MV-4-11 (cell line): ENCODE measurements around the gene FAR2.
"Not testable (repeated sequence)": the region's sequence is repeated elsewhere in the genome, so short reads cannot be mapped to it uniquely, and the experiment has no call there.

ENCODE experiments used
- DNase-seq: peaks from one replicate; lab custom pipeline; 2025; lab: John Stamatoyannopoulos, UW

FAR2 gene

DNA sequence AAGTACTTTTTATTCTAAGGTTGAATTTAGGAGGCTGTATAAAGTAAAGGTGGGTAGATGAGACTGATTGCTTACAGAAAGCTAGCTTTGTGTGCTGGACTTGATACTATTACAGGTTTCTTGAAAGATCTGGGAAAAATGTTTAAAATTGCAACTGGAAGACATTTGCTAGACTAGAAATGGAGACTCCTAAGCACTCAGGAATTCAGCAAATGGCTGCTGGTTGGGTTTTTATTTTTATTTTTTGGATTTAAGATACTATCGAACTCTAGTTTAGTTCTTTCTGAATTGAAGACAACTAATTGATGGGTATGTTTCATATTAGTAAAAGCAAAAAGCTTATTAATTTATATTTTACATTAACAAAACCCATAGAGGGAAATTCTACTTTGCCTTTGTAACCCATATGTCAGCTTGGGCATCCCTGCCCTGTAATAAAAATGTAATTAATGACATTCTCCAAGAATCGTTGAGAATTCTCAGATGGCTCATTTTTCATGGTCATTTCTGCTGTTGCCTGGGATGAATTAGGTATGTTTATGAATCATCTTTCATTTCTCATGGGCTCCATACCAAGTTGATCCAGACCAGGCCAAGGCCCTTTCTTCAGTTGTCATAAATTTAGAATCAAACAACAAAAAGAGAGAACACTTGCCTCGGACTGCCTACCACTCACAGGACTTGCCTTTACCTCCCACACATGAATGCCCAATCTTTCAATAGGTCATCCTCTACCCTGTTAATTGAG, 129.8 kb downstream of the FAR2 start:
- DNase-seq = no peak

DNA sequence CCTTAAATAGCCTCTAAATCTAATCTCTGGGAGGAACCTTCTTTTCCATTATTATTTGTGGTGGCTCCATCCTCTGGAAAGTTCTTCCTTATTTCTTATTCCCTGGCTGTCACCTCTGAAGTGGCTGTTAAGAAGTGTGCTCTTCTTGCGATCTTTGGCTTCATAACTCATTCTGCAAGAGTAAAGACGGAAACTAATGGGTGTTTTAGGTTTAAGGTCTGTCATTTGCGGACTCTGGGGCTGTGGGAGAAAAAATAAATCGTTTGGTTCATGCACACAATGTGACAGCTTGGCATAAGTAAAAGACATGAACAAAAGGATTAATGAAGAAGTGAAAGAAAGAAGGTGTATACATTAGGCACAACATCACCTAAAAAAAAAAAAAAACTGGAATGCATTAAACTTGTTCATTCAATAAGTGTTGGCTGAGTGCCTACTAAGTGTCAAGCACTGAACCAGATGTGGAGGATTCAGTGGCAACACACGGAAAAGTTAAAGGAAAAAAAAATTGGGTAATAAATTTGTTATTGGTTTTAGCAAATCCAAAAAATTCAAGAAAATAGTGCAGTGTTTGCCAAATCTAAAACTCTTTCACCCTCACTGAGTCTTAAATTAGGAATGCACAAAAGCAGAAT, 132.4 kb downstream of the FAR2 start:
- no peak for DNase-seq

DNA sequence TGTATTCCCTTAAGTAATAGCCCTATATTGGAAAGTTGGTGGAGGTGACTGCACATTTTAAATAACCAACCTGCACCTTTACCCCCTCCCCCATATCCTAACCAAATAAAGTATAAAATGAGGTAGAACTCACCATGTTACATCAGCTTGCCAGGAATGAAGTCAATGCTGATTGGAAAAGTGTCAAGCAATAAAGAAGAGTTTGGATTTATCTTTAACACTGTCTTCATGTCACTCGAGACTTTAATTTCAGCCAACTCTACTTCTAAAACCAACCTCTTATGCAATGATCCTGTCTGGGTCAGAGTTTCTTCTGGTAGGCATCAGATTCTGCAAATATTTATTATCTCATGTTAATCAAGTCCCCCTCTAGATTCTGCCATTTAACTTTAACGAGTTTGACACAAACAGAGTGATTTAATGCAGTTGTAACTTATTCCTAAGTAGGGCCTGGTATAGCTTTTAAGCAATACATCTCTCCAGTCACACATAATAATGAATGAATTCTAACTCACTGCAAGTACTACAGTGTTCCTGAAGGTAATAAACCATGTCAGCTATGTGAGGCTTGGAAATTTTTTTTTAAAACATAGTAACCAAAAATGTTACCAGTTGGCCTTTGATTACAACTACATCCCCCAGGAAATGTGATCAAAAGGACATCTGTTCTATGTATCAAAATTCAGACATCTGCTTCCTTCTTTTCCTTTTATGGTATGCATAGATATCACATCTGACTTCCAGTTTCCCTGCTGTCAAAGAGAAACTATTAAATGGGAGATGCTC, 133.1 kb downstream of the FAR2 start:
- DNase-seq = peak; percentile 61

DNA sequence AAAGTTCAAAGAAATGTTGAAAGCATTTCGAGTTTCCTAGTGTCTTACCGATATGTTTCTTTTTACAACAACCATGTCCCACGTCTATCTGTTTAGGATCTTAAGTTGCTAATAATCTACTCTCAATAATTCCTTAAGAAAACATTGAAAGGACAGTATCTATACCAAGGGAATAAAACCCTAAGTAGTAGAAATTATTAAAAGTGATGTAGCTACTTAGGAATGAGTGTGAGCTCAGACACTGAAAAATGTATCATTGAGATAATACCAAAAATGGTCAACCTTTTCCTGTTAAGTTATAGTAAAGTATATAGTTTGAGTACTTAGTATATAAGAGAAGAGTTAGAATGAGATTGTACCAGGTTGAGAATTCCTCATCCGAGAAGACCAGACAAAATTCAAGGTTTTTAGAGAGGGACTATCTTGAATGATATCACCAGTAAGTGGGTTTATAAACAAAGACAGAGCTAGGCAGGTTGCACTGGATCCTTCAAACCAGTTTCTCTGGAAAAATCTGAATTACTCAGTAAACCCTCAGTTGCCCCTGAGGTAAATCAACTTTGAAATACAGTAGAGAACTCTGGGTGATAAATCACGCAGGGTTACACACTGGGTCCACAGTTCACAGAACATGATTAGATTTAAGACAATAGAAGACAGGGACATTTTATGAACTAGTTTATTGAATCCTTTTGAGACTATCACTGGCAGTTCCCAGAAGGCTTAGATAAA, 135.1 kb downstream of the FAR2 start:
- no peak for DNase-seq

DNA sequence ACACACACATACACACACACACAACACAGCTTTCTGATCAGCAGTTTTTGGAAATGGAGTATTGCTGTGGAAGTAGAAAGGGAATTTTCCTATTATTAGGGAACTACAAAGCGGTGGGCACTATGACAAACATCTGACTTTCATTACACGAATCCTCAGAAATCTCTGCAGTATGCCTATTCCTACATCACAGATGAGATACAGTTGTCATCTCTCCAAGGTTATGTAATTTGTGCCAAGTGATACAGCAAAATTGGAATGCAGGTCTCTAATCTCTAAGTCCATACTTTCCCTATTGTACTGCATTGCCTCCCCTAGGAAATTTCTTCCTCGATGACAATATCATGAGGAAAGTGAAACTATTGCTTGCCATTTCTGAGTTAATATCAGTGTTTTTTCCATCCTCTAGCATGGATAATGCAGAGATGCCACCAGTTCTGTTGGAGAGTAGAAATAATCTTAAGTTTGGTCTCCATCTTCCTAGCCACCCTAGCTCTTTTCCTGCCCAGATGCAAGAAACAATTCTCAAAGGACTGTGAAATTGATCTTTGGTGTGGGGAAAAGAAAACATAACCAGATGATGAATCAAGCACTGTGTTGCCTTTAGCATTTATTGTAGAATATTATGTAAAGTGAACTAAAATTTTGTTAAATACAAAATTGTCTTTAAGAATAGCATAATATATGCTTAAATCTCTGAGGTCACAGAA, 137.2 kb downstream of the FAR2 start:
- DNase-seq = no peak

DNA sequence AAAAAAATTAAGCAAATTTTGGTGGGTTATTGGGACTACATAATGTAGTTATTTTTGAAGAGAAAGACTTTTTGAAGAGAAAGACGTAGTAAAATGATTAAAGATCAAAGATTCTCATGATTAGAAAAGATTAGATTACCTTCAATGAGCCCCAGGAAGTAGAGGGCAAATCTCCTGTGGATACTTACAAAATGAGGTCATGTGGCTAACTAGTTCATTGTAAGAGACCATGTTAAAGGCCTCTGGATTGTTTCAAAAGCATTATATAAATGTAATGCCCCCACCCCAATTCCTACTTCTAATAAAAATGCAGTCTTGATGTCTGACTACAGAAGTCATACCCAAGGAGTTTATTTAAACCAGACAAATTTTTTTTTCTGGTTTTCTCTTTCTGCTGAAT, 138.5 kb downstream of the FAR2 start:
- no peak for DNase-seq

DNA sequence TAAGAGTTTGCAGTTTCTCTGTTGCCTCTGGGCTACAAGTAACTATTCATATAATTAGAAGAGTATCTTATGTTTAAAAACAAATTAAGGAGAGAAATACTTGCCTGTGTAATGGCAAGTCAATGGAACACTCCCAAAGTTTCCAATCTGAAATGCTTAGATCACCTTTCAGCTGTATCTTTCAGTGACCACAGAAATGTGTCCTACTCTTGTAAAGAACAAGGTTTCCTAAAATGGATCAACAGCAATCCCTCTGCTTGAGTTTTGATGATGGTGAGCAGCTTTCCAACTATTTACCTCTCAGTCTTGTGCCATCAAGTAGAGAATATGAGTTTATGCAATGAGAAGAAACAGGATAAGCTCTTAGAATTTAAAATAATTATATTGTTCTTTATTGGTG, 139.0 kb downstream of the FAR2 start:
- DNase-seq = no peak

DNA sequence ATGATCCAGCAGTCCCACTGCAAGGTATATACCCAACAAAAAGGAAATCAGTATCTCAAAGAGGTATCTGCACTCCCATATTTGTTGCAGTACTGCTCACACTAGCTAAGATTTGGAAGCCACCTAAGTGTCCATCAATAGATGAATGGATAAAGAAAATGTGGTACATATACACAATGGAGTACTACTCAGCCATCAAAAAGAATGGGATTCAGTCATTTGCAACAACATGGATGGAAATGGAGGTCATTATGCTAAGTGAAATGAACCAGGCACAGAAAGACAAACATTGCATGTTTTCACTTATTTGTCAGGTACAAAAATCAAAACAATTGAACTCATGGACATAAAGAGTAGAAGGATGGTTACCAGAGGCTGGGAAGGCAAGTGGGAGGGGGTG, 141.4 kb downstream of the FAR2 start:
- not testable (repeated sequence) for DNase-seq

DNA sequence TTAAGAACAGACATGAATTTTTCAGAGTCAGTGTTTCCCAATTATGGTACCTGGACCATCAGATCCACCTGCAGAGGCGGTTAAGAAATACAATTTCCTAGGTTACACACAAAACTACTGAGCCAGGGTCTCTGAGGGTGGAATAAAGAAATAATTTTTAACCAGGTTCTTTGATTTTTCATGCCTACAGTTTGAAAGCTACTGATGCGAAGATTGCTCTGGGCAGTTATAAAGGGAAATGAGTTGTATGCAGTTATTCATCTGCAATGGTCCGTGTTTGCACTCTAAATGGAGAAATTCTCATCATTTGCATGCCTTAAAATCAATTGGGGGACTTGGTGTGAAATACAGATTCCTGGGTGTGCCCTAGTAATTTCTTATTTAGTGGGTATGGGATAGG, 142.1 kb downstream of the FAR2 start:
- DNase-seq = no peak

DNA sequence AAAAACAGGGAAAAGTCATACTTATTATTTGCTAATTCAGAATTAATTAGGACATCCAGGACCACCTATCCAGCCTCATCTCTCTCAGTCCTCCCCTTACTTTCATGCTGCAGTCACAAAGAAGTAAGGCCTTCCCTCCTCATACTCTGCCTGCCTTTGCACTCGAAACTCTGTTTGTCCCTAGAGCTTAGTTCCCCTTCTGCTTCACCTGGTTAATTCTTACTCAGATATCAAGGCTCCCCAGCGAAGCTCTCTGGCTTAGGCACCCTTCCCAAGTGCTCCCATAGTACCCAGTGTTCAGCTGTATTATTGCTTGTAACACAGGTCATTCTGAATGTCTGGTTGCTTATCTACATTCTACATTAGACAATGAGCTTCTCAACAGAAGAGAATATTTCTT, 150.6 kb downstream of the FAR2 start:
- peak; percentile 53 for DNase-seq

DNA sequence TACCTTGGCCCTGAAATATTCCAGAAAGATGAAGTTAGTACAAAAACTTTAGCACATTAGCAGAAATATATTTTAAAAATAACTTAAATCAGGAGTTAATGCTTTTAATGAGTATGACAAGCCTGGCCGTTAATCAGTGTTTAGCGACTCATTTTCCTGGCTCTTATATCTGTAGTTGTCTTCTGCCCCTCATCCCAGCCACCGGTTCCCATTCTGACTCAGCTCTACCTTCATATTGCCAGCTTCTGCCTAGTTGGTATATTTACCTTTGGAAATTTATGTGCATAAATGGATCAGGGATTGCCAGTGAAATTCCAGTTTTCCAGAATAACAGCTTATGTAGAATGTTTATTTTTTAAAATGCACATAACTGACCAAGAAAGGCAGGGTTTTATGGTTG, 152.0 kb downstream of the FAR2 start:
- DNase-seq = no peak

DNA sequence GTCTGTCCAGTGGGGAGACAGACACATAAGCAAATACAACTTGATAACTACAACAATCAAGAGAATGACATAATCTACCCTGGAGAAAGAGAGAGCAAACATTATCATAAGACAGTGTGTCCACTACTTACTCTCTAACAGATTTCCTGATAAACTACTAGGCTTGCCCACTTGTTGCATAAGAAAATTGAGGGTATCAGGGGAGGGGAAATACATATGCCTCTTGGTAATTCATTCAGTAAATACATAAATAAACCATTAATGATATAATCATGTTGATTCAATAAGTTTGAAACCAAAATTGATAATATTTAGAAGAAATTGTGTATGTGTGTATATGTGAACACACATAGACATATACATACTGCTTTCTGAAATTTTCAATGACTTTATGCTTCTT, 155.3 kb downstream of the FAR2 start:
- DNase-seq = no peak

DNA sequence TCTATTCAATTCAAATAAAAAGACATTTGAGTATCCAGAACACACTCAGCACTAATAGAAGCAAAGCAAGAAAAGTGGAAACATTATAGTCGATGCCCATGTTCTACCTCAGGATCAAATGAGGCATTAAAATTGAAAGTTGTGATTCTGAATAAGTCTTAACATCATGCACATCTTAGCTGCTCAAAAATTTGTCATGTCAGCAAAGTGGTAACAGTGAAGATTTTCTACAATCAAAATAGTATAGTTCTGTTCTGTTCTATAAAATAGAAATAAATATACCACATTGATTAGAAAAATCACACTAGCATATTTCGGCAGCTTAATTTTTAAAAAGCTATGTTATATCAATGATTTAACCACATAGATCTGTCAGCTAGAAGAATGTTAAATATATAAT, 157.2 kb downstream of the FAR2 start:
- no peak for DNase-seq

DNA sequence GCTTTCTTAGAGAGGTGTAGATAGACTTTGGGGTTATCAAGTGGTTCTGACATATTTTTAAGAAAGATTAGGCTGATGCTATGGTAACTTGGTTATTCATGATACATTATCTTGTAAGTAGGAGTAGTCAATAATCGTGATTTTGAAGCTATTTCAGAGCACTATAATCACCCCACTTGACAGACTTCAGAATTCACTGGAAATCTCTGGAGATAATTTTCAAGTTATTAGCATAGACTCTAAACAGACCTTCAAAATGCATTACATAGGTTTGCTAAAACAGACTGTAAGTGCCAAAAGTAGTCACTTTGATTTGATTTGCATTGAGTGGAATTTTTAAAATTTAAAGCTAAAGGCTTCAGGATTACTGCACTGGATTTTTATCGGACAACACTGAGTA, 157.6 kb downstream of the FAR2 start:
- no peak for DNase-seq

DNA sequence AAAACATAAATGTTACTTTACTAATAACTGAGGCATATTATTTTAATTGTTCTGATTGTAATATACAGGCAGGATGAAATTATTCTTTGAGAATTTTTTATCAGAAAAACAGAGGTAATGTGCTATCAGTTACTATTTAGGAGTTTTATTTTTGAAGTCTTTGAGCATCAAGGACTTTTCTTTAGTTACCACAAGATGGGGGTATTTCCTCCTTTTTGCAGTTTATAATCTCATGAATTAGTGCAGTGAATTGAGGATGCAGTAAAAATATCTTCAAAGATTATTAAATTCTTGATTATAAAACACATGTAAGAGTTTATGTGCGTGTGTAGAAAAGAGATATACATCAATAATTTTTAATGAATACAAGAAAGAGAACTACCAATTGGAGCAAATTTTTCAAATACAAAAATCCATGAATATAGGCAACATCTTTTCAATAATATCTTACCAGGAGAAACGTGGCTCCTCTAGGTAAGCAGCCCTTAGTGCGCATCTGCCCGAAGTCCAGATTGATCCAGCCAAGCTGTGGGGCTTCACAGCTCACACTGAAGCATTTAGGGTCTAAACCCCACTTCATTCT, 160.3 kb downstream of the FAR2 start:
- DNase-seq = no peak

DNA sequence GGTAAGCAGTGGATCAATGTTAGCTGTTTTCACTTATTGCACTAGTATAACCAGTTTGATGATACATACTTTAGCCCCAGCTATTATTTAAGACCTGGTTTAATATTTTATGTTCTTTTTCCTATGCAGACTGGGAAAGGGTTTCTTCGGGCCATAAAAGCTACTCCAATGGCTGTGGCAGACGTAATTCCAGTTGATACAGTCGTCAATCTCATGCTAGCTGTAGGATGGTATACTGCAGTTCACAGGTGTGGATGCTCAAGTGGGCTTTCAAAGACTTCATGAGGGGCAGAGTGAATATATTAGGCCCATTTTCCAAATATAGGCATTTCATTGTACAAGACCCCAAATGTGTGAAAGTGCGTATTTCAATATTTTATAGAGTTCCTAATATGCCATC, 161.8 kb downstream of the FAR2 start:
- DNase-seq = no peak

DNA sequence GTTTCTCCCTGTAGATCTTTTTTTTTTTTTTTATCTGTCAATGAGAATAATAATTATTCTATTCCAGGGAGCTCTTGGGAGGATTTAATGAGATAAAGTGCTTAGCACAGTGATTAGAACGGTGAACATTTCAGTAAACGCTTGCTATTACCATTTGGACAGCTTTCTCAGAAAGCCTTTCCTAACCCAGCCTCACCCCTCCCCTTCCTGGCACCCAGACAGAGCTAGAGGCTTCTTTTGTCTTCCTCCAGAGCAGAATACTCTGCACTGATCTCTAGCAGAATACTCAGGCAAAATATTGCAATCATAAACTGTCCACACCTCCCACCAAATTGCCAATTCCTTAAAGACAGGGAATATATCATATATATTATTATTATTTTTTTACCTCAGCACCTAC, 165.3 kb downstream of the FAR2 start:
- no peak for DNase-seq

DNA sequence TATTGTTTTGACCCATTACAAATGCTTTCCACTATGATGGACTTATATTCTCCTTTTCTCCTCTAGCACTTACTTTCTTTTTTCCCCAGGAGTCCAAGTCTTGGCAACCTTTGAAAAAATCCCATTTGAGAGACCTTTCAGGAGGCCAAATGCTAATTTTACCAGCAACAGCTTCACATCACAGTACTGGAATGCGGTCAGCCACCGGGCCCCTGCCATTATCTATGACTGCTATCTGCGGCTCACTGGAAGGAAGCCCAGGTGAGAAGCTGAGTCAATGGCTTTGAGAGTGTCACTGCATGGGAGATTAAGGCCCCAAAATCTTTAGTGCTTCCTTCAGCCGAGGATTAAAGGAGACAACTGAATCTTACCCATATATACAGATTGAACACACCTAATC, 167.7 kb downstream of the FAR2 start:
- no peak for DNase-seq

DNA sequence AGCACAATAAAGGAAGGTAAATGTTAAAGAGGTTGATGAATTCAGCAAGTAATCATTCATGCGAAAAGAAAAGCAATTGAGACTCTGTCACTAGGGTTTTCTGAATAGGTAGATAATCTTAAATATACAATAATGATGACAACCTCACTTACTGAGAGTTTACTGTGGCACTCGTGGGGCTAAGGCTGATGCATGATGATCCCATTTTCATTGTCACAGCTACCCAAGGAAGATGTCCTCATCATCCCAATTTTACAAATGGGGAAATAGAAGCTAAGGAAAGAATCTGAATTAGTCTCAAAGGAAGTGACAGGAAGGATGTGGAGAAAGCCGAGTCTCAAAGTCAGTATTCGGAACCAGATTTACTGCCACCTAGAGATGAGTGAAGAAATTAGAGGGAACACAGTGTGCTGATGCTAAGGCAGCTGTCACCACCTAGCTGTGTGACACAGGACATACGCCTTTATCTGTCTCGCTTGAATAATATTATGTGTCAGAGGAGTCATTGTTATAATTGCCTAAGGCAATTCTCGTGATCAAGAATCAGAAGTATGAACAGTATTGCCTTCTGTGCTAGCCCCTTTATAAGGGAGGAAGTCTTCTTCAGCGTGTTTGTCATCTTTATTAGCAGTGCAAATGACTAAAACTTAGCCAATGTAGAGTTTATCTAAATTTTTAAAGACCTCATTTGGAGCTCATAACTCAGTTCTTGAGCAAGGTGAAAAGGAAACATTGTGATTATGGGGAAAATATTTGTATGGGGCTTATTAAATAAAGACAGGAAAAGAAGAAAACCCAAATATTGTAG, 168.7 kb downstream of the FAR2 start:
- peak; percentile 75 for DNase-seq

DNA sequence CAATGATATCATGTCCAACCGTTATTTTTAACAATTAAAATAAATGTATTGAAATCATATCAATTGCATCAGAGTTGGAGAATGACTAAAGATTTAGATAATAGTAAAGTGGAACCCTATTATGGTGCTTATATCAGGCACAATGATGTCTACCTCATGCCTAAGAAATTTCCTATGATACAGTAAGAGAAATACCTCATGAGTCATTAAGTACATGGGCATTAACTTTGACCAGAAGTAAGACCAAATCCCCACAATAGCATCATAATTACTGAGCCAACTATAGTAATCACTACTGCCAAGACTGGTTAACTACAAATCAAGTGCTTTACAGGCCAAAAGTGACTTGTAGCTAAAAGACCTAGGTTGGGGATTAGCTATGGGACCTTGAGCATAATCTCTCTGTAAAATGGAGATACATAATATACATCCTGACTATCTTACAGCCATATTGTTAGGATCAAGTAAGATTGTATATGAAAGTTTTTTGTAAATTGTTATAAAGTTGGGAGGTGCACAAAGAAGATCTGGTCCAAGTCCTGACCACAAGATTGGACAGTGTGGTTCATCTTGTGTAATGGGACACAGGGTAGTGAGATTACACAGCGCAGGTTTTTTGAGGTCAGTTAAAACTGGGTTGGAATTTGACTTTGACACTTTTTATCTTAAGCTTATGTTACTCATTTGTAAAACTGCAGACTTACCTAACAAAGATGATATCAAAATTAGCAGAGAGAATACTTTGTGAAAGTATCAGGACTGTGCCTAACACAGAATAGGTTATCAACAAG, 171.4 kb downstream of the FAR2 start:
- DNase-seq = no peak
